ENCODE results near the gene PAX8.

DNA sequence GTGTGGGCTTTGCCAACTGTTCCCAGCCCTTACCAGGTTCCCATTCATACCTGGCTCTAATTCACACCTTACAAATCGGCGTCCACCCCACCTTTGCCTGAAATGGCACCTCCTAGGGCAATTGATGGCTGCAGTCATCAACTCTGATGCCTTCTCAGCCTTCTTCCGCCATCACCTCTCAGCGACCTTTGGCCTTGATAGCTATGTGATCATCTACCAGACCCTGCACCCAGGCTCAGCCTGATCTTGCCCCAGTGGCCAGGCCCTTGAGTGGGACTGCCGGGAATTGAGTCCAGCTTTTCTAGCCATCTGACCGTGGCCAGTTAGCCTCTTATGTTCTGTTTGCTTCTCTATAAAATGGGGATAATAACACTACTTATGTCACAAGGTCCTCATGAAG, 72.5 kb downstream of the PAX8 start:
- no peak for TF ChIP-seq EP300 (IDR thresholded peaks at IDR 0.05)
- TF ChIP-seq POLR2AphosphoS5 (IDR thresholded peaks at IDR 0.05) = no peak
- TF ChIP-seq POLR2A (IDR thresholded peaks at IDR 0.05) = no peak
- TF ChIP-seq, protein P1, sequence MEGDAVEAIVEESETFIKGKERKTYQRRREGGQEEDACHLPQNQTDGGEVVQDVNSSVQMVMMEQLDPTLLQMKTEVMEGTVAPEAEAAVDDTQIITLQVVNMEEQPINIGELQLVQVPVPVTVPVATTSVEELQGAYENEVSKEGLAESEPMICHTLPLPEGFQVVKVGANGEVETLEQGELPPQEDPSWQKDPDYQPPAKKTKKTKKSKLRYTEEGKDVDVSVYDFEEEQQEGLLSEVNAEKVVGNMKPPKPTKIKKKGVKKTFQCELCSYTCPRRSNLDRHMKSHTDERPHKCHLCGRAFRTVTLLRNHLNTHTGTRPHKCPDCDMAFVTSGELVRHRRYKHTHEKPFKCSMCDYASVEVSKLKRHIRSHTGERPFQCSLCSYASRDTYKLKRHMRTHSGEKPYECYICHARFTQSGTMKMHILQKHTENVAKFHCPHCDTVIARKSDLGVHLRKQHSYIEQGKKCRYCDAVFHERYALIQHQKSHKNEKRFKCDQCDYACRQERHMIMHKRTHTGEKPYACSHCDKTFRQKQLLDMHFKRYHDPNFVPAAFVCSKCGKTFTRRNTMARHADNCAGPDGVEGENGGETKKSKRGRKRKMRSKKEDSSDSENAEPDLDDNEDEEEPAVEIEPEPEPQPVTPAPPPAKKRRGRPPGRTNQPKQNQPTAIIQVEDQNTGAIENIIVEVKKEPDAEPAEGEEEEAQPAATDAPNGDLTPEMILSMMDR (IDR thresholded peaks at IDR 0.05) = no peak
